Measurements from ENCODE around the gene FRS3. TPM values are rescaled to one million over a fixed set of nuclear protein-coding genes. Genes with fewer than 3 reads are reported as not detected.

The FRS3 gene
- total RNA-seq, 1 experiment from 2014 or later = 4.3 TPM

DNA sequence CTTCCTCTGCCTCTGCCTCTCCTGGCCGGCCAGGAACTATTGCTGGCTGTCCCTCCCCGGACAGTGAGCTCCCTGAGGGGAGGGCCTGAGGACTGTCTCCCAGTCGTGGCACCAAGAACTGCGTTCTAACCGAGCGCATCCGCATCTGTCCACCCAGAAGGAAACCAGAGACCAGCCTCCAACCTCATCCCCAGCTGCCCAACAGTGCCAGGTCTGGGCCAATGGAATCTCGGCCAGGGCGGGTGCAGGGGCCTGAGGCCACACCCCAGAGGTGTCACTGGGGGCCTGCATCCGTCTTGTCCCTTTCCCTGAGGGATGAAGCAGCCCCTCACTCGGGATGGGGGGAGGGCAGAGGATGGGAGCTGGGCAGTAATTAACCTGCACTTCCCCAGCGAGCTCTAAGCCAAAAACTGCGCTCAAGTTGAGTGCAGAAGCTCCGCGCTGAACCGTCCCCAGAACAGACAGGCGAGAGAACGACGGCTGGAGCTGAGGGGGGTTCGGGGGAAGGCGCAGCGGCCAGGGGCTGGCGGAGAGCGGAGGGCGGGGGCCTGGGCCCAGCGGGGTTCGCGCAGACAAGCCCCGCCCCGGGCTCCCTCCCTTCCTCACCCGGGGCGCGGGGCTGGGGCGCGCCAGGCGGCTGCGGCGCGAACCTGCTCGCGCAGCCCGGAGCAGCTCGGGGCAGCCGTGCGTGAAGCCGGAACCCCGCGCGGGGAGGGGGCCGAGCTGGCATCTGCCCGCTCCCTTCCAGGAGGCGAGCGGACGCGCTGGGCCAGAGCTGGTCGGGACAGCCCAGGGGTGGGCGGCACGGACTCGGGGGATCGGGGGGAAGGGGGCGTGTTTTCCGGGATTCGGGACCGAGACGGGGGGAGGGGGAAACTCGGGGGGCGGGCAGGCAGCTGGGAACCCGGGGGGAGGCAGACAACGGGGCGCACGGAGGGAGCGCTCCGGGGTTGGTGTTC is 45.7 kb downstream of the FRS3 start:
- H3K4me1 ChIP-seq = peaks cover 21% of the 10 kb centered on the region
- Mint-ChIP-seq H3K9me3 (ENCODE audit: unreplicated experiment) (no peaks in the 10 kb centered on the region), H3K27ac (ENCODE audit: unreplicated experiment) (peak overlapping the region; percentile 32), H3K4me1 (ENCODE audit: low read depth, unreplicated experiment) (peaks cover 10% of the 10 kb centered on the region), H3K27me3 (ENCODE audit: insufficient read depth, unreplicated experiment) (no peaks in the 10 kb centered on the region), H3K36me3 (ENCODE audit: insufficient read depth, unreplicated experiment) (no peaks in the 10 kb centered on the region), H3K4me3 (ENCODE audit: unreplicated experiment) (peak overlapping the region; percentile 75)
- peak overlapping the region; percentile 62 for H3K4me3 ChIP-seq (ENCODE audit: low read depth, low read length)
- ChIA-PET POLR2A (interaction anchor here (0.5 to 1.9 kb wide), 6 partner anchors 45 to 838 kb away, joined by 3 to 10 read pairs (median 8); partner anchors contain the start of gene TOMM6), CTCF (interaction anchor here (0.6 to 3.2 kb wide), 12 partner anchors 12 to 428 kb away, joined by 3 to 23 read pairs (median 4); partner anchors contain the start of genes FRS3 and TOMM6)
- H3K9me3 ChIP-seq = no peaks in the 10 kb centered on the region
- H3K27me3 ChIP-seq (replicated peaks; ENCODE audit: control insufficient read depth, insufficient read depth, low read length) = no peaks in the 10 kb centered on the region
- H3K36me3 ChIP-seq (ENCODE audit: control insufficient read depth, insufficient read depth, low read length) = no peaks in the 10 kb centered on the region
- intact Hi-C loops (cut with micrococcal nuclease; ENCODE audit: unreplicated experiment) = loop anchor here (2.0 kb wide), 1 partner anchor 311 kb away; no protein-coding TSS in a partner anchor
- peak; percentile 57 to 67 for DNase-seq
- BruUV-seq (replicated peaks) = no TSS peak
- TF ChIP-seq, protein P1, sequence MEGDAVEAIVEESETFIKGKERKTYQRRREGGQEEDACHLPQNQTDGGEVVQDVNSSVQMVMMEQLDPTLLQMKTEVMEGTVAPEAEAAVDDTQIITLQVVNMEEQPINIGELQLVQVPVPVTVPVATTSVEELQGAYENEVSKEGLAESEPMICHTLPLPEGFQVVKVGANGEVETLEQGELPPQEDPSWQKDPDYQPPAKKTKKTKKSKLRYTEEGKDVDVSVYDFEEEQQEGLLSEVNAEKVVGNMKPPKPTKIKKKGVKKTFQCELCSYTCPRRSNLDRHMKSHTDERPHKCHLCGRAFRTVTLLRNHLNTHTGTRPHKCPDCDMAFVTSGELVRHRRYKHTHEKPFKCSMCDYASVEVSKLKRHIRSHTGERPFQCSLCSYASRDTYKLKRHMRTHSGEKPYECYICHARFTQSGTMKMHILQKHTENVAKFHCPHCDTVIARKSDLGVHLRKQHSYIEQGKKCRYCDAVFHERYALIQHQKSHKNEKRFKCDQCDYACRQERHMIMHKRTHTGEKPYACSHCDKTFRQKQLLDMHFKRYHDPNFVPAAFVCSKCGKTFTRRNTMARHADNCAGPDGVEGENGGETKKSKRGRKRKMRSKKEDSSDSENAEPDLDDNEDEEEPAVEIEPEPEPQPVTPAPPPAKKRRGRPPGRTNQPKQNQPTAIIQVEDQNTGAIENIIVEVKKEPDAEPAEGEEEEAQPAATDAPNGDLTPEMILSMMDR (IDR thresholded peaks at IDR 0.05; ENCODE audit: insufficient read depth in 1 of 2, low read depth in 1 of 2, low read length in 1 of 2, severe bottlenecking in 1 of 2, unreplicated experiment in 1 of 2) = no peak

DNA sequence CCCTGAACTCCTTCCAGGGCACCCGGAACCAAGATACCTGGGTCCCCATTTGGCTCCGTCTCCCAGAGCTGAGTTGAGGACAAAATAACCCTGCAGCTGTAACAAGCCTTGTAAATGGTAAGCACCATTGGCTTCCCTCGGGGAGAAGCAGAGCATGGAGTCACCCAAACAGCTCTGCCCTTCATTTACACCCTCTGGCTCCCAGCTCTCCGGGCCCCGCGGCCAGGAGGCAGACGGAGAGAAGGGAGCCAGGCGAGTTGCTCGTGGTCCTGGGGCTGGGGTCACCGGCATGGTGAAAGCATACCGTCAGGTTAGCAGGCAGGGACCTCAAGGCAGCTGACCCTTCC is 46.4 kb downstream of the FRS3 start:
- H3K36me3 ChIP-seq (ENCODE audit: control insufficient read depth, insufficient read depth, low read length) = no peaks in the 10 kb centered on the region
- no peak for DNase-seq
- Mint-ChIP-seq H3K36me3 (ENCODE audit: insufficient read depth, unreplicated experiment) (no peaks in the 10 kb centered on the region), H3K27ac (ENCODE audit: unreplicated experiment) (no peak overlapping the region), H3K27me3 (ENCODE audit: insufficient read depth, unreplicated experiment) (no peaks in the 10 kb centered on the region), H3K4me3 (ENCODE audit: unreplicated experiment) (peak overlapping the region; percentile 75), H3K9me3 (ENCODE audit: unreplicated experiment) (no peaks in the 10 kb centered on the region), H3K4me1 (ENCODE audit: low read depth, unreplicated experiment) (peaks cover 7% of the 10 kb centered on the region)
- H3K27me3 ChIP-seq (replicated peaks; ENCODE audit: control insufficient read depth, insufficient read depth, low read length) = no peaks in the 10 kb centered on the region
- no peaks in the 10 kb centered on the region for H3K9me3 ChIP-seq
- peaks cover 14% of the 10 kb centered on the region for H3K4me1 ChIP-seq
- CTCF ChIA-PET = interaction anchor here (0.9 to 3.2 kb wide), 6 partner anchors 11 to 68 kb away, joined by 3 to 23 read pairs (median 4); partner anchors contain the start of genes FRS3 and TOMM6
- intact Hi-C loops (cut with micrococcal nuclease; ENCODE audit: unreplicated experiment) = no loop called here
- H3K4me3 ChIP-seq (ENCODE audit: low read depth, low read length) = peak overlapping the region; percentile 62
- POLR2A ChIA-PET = interaction anchor here (0.6 to 1.9 kb wide), 3 partner anchors 53 to 838 kb away, joined by 3 to 8 read pairs (median 7); partner anchors contain the start of gene TOMM6
- TF ChIP-seq, protein P1 (IDR thresholded peaks at IDR 0.05; ENCODE audit: insufficient read depth in 1 of 2, low read depth in 1 of 2, low read length in 1 of 2, severe bottlenecking in 1 of 2, unreplicated experiment in 1 of 2) = no peak
- no TSS peak for BruUV-seq (replicated peaks)

GRCh38 chr6:41732591-41733359 is 46.9 kb downstream of the FRS3 start:
- no peak for DNase-seq
- TF ChIP-seq, protein P1 (IDR thresholded peaks at IDR 0.05; ENCODE audit: insufficient read depth in 1 of 2, low read depth in 1 of 2, low read length in 1 of 2, severe bottlenecking in 1 of 2, unreplicated experiment in 1 of 2) = no peak
- CTCF ChIA-PET = interaction anchor here (1.0 to 3.2 kb wide), 2 partner anchors 47 to 54 kb away, joined by 3 to 23 read pairs; partner anchors contain the start of genes FRS3 and TOMM6
- Histone ChIP-seq H3K4me1 (peaks cover 12% of the 10 kb centered on the region), H3K9me3 (no peaks in the 10 kb centered on the region), H3K27me3 (replicated peaks; ENCODE audit: control insufficient read depth, insufficient read depth, low read length) (no peaks in the 10 kb centered on the region), H3K36me3 (ENCODE audit: control insufficient read depth, insufficient read depth, low read length) (no peaks in the 10 kb centered on the region), H3K4me3 (ENCODE audit: low read depth, low read length) (no peak overlapping the region)
- Mint-ChIP-seq H3K36me3 (ENCODE audit: insufficient read depth, unreplicated experiment) (no peaks in the 10 kb centered on the region), H3K4me3 (ENCODE audit: unreplicated experiment) (no peak overlapping the region), H3K9me3 (ENCODE audit: unreplicated experiment) (no peaks in the 10 kb centered on the region), H3K27ac (ENCODE audit: unreplicated experiment) (no peak overlapping the region), H3K4me1 (ENCODE audit: low read depth, unreplicated experiment) (peaks cover 7% of the 10 kb centered on the region), H3K27me3 (ENCODE audit: insufficient read depth, unreplicated experiment) (no peaks in the 10 kb centered on the region)
- intact Hi-C loops (cut with micrococcal nuclease; ENCODE audit: unreplicated experiment) = no loop called here
- no TSS peak for BruUV-seq (replicated peaks)
- POLR2A ChIA-PET = interaction anchor here (0.6 to 1.9 kb wide), 2 partner anchors 54 to 839 kb away, joined by 3 to 7 read pairs; partner anchors contain the start of gene TOMM6
